ENCODE results near the gene PPIF.

- TF ChIP-seq CTCF (IDR thresholded peaks at IDR 0.05) (no peak), EZH2 (IDR thresholded peaks at IDR 0.05; ENCODE audit: borderline replicate concordance, insufficient read depth, low read depth, low read length, poor library complexity, severe bottlenecking) (no peak)
Observed at GRCh38 chr10:79404231-79404609, 57.0 kb downstream of the PPIF start.
